HEK293 (cell line): Measurements from ENCODE around the gene AMACR.

Source experiments
- CTCF ChIA-PET: fragments of 350-600 bp; formaldehyde crosslinking; extraction: SDS; loops from one replicate; lab custom pipeline; 2021; ENCODE audit warnings: antibody characterized with exemption; lab: Yijun Ruan, JAX
- POLR2A ChIA-PET: fragments of 300-600 bp; formaldehyde crosslinking; extraction: SDS; loops from one replicate; lab custom pipeline; 2020; ENCODE audit warnings: antibody characterized with exemption, inconsistent platforms; lab: Yijun Ruan, JAX
- H3K27ac ChIP-seq: fragments of 200-500 bp; sonication (Bioruptor generic); 2 replicates; pipeline ENCODE4 v1.5.1; 2014; ENCODE audit warnings: low read depth, low read length, control low read depth, inconsistent platforms; ENCODE audit errors: extremely low read depth
- H3K36me3 ChIP-seq, 2 experiments: fragments of 200-500 bp in 1 of 2; sonication (Bioruptor generic) in 1 of 2; 1 replicate in 1 of 2; 2 replicates in 1 of 2; pipeline ENCODE4 v1.5.1; 2014 to 2017; ENCODE audit warnings: inconsistent platforms in 2 of 2, low read length in 2 of 2; ENCODE audit not compliant: control insufficient read depth in 2 of 2, insufficient read depth in 1 of 2
- H3K4me1 ChIP-seq: fragments of 200-500 bp; sonication (Bioruptor generic); 2 replicates; pipeline ENCODE4 v1.5.1; 2014; ENCODE audit warnings: mild to moderate bottlenecking, low read length, inconsistent platforms; ENCODE audit not compliant: control insufficient read depth, insufficient read depth
- H3K4me3 ChIP-seq: 2 replicates; pipeline ENCODE4 v1.5.1; 2011; ENCODE audit warnings: low read depth, mild to moderate bottlenecking, control low read depth, low read length, moderate library complexity
- H3K9me3 ChIP-seq: fragments of 200-500 bp; sonication (Bioruptor generic); 2 replicates; pipeline ENCODE4 v1.5.1; 2014; ENCODE audit warnings: low read depth, low read length, inconsistent platforms; ENCODE audit not compliant: control insufficient read depth, insufficient read depth
- KLF1 ChIP-seq: fragments of 450-650 bp; formaldehyde crosslinking; IDR thresholded peaks from 2 replicates; pipeline ENCODE4 v1.5.1; 2016; ENCODE audit warnings: missing biosample characterization, missing genetic modification characterization
- KLF10 ChIP-seq: fragments of 450-650 bp; IDR thresholded peaks from 2 replicates; pipeline ENCODE4 v1.5.1; 2018; ENCODE audit warnings: missing biosample characterization, mild to moderate bottlenecking, missing genetic modification characterization
- PRDM1 ChIP-seq: fragments of 450-650 bp; formaldehyde crosslinking; IDR thresholded peaks from 2 replicates; pipeline ENCODE4; 2016; ENCODE audit warnings: missing biosample characterization, missing genetic modification characterization
- ZFP37 ChIP-seq: fragments of 450-650 bp; formaldehyde crosslinking; IDR thresholded peaks from 2 replicates; pipeline ENCODE4 v1.5.1; 2016; ENCODE audit warnings: missing biosample characterization, missing genetic modification characterization
- ZNF114 ChIP-seq: fragments of 450-650 bp; formaldehyde crosslinking; IDR thresholded peaks from 2 replicates; pipeline ENCODE4 v1.5.0; 2017; ENCODE audit warnings: missing biosample characterization, missing genetic modification characterization
- ZNF138 ChIP-seq: fragments of 450-650 bp; formaldehyde crosslinking; IDR thresholded peaks from 2 replicates; pipeline ENCODE4 v1.5.1; 2016; ENCODE audit warnings: missing biosample characterization, missing genetic modification characterization, borderline replicate concordance
- ZNF16 ChIP-seq: fragments of 450-650 bp; formaldehyde crosslinking; IDR thresholded peaks from 2 replicates; pipeline ENCODE4 v1.5.1; 2016; ENCODE audit warnings: low read depth, missing biosample characterization, missing genetic modification characterization
- ZNF211 ChIP-seq: fragments of 450-650 bp; formaldehyde crosslinking; IDR thresholded peaks from 2 replicates; pipeline ENCODE4 v1.5.1; 2016; ENCODE audit warnings: low read depth, missing biosample characterization, missing genetic modification characterization
- ZNF214 ChIP-seq: fragments of 450-650 bp; formaldehyde crosslinking; IDR thresholded peaks from 2 replicates; pipeline ENCODE4 v1.5.1; 2017; ENCODE audit warnings: missing biosample characterization, mild to moderate bottlenecking, missing genetic modification characterization, borderline replicate concordance
- ZNF324 ChIP-seq: fragments of 450-650 bp; formaldehyde crosslinking; IDR thresholded peaks from 2 replicates; pipeline ENCODE4 v1.5.1; 2016; ENCODE audit warnings: missing biosample characterization, missing genetic modification characterization
- ZNF629 ChIP-seq: fragments of 450-650 bp; formaldehyde crosslinking; IDR thresholded peaks from 2 replicates; pipeline ENCODE4 v1.5.1; 2017; ENCODE audit warnings: missing biosample characterization, missing genetic modification characterization
- ZNF664 ChIP-seq: fragments of 450-650 bp; formaldehyde crosslinking; IDR thresholded peaks from 2 replicates; pipeline ENCODE4 v1.5.1; 2016; ENCODE audit warnings: missing biosample characterization, missing genetic modification characterization
- ZNF768 ChIP-seq: fragments of 450-650 bp; formaldehyde crosslinking; IDR thresholded peaks from 2 replicates; pipeline ENCODE4 v1.5.1; 2018; ENCODE audit warnings: missing biosample characterization, mild to moderate bottlenecking, missing genetic modification characterization
- TF ChIP-seq, protein P1 (sequence below): fragments of 450-650 bp; formaldehyde crosslinking; IDR thresholded peaks from 2 replicates; pipeline ENCODE4 v1.5.1; 2017; ENCODE audit warnings: missing biosample characterization, missing genetic modification characterization
- TF ChIP-seq, protein P2 (sequence below): fragments of 450-650 bp; formaldehyde crosslinking; IDR thresholded peaks from 2 replicates; pipeline ENCODE4 v1.5.1; 2017; ENCODE audit warnings: missing biosample characterization, mild to moderate bottlenecking, missing genetic modification characterization, moderate library complexity
- TF ChIP-seq, protein P3 (sequence below): fragments of 450-650 bp; IDR thresholded peaks from 2 replicates; pipeline ENCODE4 v1.5.1; 2018; ENCODE audit warnings: missing biosample characterization, mild to moderate bottlenecking, missing genetic modification characterization
- TF ChIP-seq, protein P4 (sequence below): fragments of 450-650 bp; formaldehyde crosslinking; IDR thresholded peaks from 2 replicates; pipeline ENCODE4 v1.5.1; 2017; ENCODE audit warnings: missing biosample characterization, missing genetic modification characterization
- TF ChIP-seq, protein P5 (sequence below): fragments of 450-650 bp; formaldehyde crosslinking; conservative IDR thresholded peaks from 2 replicates; pipeline ENCODE4 v1.5.1; 2016; ENCODE audit warnings: low read depth, missing biosample characterization, missing genetic modification characterization
- TF ChIP-seq, protein P6 (sequence below): sonication (generic); formaldehyde crosslinking; IDR thresholded peaks from 2 replicates; pipeline ENCODE4 v1.8.1; 2022; ENCODE audit warnings: mild to moderate bottlenecking, moderate library complexity, missing genetic modification reagents

AMACR gene

DNA sequence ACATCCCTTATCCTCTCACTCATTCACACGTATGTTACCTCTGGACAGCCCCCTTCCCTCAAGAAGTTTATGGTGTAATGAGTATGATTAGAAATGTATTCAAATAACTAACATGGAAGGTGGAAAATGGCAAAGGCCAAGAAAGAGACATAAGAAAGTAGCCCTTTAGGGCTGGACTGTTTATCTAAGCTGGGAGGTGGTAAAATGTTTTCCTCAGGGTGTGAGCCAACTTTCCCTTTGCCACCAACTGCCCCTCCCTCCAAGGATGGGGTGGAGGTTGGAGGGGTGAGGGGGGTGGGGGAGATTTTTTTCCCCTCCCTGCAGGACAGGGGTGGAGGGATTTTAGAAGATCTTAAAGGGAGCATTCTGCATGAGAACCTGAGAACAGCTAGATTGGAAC is 31.5 kb downstream of the AMACR start (continued):
- TF ChIP-seq, protein P1, sequence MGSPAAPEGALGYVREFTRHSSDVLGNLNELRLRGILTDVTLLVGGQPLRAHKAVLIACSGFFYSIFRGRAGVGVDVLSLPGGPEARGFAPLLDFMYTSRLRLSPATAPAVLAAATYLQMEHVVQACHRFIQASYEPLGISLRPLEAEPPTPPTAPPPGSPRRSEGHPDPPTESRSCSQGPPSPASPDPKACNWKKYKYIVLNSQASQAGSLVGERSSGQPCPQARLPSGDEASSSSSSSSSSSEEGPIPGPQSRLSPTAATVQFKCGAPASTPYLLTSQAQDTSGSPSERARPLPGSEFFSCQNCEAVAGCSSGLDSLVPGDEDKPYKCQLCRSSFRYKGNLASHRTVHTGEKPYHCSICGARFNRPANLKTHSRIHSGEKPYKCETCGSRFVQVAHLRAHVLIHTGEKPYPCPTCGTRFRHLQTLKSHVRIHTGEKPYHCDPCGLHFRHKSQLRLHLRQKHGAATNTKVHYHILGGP: no peak
- TF ChIP-seq ZNF324 (no peak), ZNF214 (tag by site-specific recombination) (no peak), ZNF138 (tag by site-specific recombination) (no peak)
- TF ChIP-seq, protein P2, sequence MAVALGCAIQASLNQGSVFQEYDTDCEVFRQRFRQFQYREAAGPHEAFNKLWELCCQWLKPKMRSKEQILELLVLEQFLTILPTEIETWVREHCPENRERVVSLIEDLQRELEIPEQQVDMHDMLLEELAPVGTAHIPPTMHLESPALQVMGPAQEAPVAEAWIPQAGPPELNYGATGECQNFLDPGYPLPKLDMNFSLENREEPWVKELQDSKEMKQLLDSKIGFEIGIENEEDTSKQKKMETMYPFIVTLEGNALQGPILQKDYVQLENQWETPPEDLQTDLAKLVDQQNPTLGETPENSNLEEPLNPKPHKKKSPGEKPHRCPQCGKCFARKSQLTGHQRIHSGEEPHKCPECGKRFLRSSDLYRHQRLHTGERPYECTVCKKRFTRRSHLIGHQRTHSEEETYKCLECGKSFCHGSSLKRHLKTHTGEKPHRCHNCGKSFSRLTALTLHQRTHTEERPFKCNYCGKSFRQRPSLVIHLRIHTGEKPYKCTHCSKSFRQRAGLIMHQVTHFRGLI (tag by site-specific recombination): no peak

DNA sequence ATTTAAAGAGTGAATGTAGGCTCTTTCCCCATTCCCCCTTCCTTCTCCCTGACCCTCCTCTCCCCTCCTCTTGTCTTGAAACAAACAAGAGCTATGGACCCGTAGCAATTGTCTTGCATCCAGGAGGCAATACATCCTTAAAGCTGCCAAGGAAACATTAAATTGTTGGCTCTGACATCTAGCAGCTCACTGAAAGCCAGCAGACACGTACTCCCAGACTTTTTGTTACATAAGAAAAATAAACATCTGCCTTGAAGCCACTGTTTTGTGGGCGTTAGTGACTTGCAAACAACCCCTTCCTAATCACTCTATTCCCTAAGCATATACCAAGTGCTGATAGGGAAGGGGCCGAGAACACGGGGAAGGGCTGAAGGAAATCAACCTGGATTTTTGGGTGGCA is 32.0 kb downstream of the AMACR start:
- ChIA-PET CTCF (interaction anchor here (0.7 to 1.0 kb wide), 3 partner anchors 13 to 540 kb away, joined by 3 to 4 read pairs (median 3); no protein-coding TSS in a partner anchor), POLR2A (no interaction called here)
- TF ChIP-seq, protein P3, sequence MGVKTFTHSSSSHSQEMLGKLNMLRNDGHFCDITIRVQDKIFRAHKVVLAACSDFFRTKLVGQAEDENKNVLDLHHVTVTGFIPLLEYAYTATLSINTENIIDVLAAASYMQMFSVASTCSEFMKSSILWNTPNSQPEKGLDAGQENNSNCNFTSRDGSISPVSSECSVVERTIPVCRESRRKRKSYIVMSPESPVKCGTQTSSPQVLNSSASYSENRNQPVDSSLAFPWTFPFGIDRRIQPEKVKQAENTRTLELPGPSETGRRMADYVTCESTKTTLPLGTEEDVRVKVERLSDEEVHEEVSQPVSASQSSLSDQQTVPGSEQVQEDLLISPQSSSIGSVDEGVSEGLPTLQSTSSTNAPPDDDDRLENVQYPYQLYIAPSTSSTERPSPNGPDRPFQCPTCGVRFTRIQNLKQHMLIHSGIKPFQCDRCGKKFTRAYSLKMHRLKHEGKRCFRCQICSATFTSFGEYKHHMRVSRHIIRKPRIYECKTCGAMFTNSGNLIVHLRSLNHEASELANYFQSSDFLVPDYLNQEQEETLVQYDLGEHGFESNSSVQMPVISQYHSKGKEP (tag by site-specific recombination): no peak
- TF ChIP-seq ZNF214 (tag by site-specific recombination): no peak
- TF ChIP-seq ZNF629: no peak
- TF ChIP-seq KLF10: no peak
- no peak for TF ChIP-seq ZNF114 (tag by site-specific recombination)
- TF ChIP-seq PRDM1 (tag by site-specific recombination): no peak
- TF ChIP-seq ZNF768: no peak
- TF ChIP-seq, protein P4, sequence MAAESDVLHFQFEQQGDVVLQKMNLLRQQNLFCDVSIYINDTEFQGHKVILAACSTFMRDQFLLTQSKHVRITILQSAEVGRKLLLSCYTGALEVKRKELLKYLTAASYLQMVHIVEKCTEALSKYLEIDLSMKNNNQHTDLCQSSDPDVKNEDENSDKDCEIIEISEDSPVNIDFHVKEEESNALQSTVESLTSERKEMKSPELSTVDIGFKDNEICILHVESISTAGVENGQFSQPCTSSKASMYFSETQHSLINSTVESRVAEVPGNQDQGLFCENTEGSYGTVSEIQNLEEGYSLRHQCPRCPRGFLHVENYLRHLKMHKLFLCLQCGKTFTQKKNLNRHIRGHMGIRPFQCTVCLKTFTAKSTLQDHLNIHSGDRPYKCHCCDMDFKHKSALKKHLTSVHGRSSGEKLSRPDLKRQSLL (tag by site-specific recombination): no peak
- no peak for TF ChIP-seq ZNF664 (tag by site-specific recombination)
- TF ChIP-seq, protein P5, sequence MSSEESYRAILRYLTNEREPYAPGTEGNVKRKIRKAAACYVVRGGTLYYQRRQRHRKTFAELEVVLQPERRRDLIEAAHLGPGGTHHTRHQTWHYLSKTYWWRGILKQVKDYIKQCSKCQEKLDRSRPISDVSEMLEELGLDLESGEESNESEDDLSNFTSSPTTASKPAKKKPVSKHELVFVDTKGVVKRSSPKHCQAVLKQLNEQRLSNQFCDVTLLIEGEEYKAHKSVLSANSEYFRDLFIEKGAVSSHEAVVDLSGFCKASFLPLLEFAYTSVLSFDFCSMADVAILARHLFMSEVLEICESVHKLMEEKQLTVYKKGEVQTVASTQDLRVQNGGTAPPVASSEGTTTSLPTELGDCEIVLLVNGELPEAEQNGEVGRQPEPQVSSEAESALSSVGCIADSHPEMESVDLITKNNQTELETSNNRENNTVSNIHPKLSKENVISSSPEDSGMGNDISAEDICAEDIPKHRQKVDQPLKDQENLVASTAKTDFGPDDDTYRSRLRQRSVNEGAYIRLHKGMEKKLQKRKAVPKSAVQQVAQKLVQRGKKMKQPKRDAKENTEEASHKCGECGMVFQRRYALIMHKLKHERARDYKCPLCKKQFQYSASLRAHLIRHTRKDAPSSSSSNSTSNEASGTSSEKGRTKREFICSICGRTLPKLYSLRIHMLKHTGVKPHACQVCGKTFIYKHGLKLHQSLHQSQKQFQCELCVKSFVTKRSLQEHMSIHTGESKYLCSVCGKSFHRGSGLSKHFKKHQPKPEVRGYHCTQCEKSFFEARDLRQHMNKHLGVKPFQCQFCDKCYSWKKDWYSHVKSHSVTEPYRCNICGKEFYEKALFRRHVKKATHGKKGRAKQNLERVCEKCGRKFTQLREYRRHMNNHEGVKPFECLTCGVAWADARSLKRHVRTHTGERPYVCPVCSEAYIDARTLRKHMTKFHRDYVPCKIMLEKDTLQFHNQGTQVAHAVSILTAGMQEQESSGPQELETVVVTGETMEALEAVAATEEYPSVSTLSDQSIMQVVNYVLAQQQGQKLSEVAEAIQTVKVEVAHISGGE (tag by site-specific recombination): no peak
- no peak for TF ChIP-seq ZNF211
- TF ChIP-seq, protein P6, sequence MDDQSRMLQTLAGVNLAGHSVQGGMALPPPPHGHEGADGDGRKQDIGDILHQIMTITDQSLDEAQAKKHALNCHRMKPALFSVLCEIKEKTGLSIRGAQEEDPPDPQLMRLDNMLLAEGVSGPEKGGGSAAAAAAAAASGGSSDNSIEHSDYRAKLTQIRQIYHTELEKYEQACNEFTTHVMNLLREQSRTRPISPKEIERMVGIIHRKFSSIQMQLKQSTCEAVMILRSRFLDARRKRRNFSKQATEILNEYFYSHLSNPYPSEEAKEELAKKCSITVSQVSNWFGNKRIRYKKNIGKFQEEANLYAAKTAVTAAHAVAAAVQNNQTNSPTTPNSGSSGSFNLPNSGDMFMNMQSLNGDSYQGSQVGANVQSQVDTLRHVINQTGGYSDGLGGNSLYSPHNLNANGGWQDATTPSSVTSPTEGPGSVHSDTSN: no peak
- no peak for TF ChIP-seq ZFP37 (tag by site-specific recombination)
- no peak for TF ChIP-seq ZNF16 (tag by site-specific recombination)
- TF ChIP-seq KLF1: no peak
- H3K27ac ChIP-seq: no peak overlapping the region
- H3K9me3 ChIP-seq: no peaks in the 10 kb centered on the region
- H3K4me3 ChIP-seq: no peak overlapping the region
- H3K4me1 ChIP-seq: peaks cover 9% of the 10 kb centered on the region
- H3K36me3 ChIP-seq: no peaks in the 10 kb centered on the region
